Smooth muscle cell (in vitro differentiated cells): ENCODE results near the gene TXNDC5. TPM values are rescaled to one million over a fixed set of nuclear protein-coding genes. Genes with fewer than 3 reads are reported as not detected.

Experiments
- DNase-seq: peaks from one replicate; lab custom pipeline; 2025; ENCODE audit not compliant: unreplicated experiment; lab: John Stamatoyannopoulos, UW
- H2AFZ ChIP-seq: fragments of 200-600 bp; sonication (generic); 2 replicates; pipeline ENCODE4 v1.6.0; 2016; ENCODE audit warnings: antibody characterized with exemption, low read depth, mild to moderate bottlenecking
- H3F3A ChIP-seq: fragments of 200-600 bp; sonication (generic); 2 replicates; pipeline ENCODE4 v1.6.0; 2017; ENCODE audit warnings: antibody characterized with exemption, low read depth
- H3K27ac ChIP-seq: fragments of 200-600 bp; sonication (generic); 2 replicates; pipeline ENCODE4 v1.5.1; 2016; ENCODE audit warnings: low read depth, mild to moderate bottlenecking
- H3K27me3 ChIP-seq: fragments of 200-600 bp; sonication (generic); 2 replicates; pipeline ENCODE4 v1.6.1; 2016; ENCODE audit warnings: low read depth, mild to moderate bottlenecking
- H3K36me3 ChIP-seq: fragments of 200-600 bp; sonication (generic); 2 replicates; pipeline ENCODE4 v1.5.1; 2016; ENCODE audit warnings: low read depth
- H3K4me1 ChIP-seq: fragments of 200-600 bp; sonication (generic); 2 replicates; pipeline ENCODE4 v1.5.1; 2016; ENCODE audit warnings: low read depth
- H3K4me2 ChIP-seq: fragments of 200-600 bp; sonication (generic); 2 replicates; pipeline ENCODE4 v1.6.0; 2016; ENCODE audit warnings: mild to moderate bottlenecking
- H3K4me3 ChIP-seq: fragments of 200-600 bp; sonication (generic); 2 replicates; pipeline ENCODE4 v1.5.1; 2016; ENCODE audit warnings: mild to moderate bottlenecking
- H3K79me2 ChIP-seq: fragments of 200-600 bp; sonication (generic); 2 replicates; pipeline ENCODE4 v1.6.0; 2016; ENCODE audit warnings: low read depth, mild to moderate bottlenecking
- H3K9ac ChIP-seq: fragments of 200-600 bp; sonication (generic); 2 replicates; pipeline ENCODE4 v1.6.0; 2016; ENCODE audit warnings: low read depth
- H3K9me3 ChIP-seq: fragments of 200-600 bp; sonication (generic); replicated peaks from 2 replicates; pipeline ENCODE4 v1.5.1; 2016; ENCODE audit warnings: low read depth
- H4K20me1 ChIP-seq: fragments of 200-600 bp; sonication (generic); 2 replicates; pipeline ENCODE4 v1.6.0; 2016; ENCODE audit warnings: low read depth
- CTCF ChIP-seq: fragments of 200-600 bp; sonication (generic); IDR thresholded peaks from 2 replicates; pipeline ENCODE4 v1.5.1; 2017; ENCODE audit warnings: borderline replicate concordance, mild to moderate bottlenecking, antibody characterized with exemption; ENCODE audit not compliant: insufficient read depth, poor library complexity, severe bottlenecking
- WGBS: methylation state at CpG from one replicate; pipeline ENCODE4 v1.1.7; 2016; ENCODE audit warnings: low lambda C conversion rate; 5-methylcytosine and 5-hydroxymethylcytosine counted together
- polyA plus RNA-seq: library from polyadenylated mRNA; unstranded; fragments of >200 nt; fragmentation: Nextera tagmentation; extraction: Ambion mirVana; gene quantifications from 2 replicates; pipeline ENCODE4 v1.2.1, GENCODE V29; 2016
- total RNA-seq: library from RNA; depleted of rRNA; stranded (reverse); fragments of >200 nt; gene quantifications from 2 replicates; pipeline ENCODE4 v1.2.3, GENCODE V29; 2014

TXNDC5 gene
- total and polyA plus RNA-seq, 2 experiments from 2014 or later = 448 to 576 TPM

DNA sequence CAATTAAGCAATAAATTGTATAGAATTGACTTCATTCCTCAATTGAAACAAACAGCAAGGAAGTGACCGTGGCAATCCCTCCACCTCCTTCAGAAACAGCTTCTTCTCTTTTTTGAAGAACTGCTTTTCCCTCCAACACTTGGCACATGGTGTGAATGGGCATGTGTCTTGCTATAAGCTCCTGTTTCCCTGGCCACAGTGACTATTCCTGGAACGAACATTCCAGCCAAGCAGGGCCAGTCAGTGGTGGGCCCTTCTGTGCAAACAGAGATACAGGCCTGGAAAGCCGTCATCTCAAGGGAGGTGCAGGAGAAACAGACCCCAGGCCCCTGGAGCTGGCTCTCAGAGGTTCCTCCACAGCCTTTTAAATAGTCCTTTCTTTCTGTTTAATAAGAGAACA, 6.9 kb downstream of the TXNDC5 start:
- H4K20me1 ChIP-seq = peaks cover 99% of the 10 kb centered on the region
- H3K36me3 ChIP-seq = peaks cover 10% of the 10 kb centered on the region
- no peak overlapping the region for H3K4me2 ChIP-seq
- 96% methylated on average over 3 of the region's 3 CpGs for WGBS
- DNase-seq = no peak
- no peak overlapping the region for H3K9ac ChIP-seq
- H3K27ac ChIP-seq = no peak overlapping the region
- H3K27me3 ChIP-seq = no peaks in the 10 kb centered on the region
- no peak overlapping the region for H3K4me3 ChIP-seq
- no peak for TF ChIP-seq CTCF
- H2AFZ ChIP-seq = no peak overlapping the region
- peaks cover 9% of the 10 kb centered on the region for H3F3A ChIP-seq
- peaks cover 7% of the 10 kb centered on the region for H3K4me1 ChIP-seq
- no peaks in the 10 kb centered on the region for H3K9me3 ChIP-seq
- peaks cover 52% of the 10 kb centered on the region for H3K79me2 ChIP-seq

DNA sequence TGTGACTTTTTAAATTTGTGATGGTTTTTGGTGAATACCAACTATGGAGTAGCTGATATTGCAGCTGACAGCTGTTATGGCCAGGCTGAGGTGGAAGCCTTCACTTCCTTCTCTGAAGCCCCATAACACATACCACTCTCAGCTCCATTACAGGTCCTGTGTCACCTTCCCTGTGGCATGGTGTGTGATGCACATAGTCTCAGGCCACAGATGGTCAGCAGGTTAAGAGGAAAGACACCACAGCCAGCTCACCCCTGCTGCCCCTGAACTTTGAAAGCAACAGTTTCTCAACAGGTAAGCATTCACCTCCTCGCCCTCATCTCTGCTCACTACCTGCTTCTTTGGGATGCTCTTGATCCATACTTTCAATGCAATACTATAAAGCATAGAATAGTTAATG, 7.7 kb downstream of the TXNDC5 start:
- Histone ChIP-seq H3F3A (peaks cover 9% of the 10 kb centered on the region), H4K20me1 (peaks cover 99% of the 10 kb centered on the region), H3K36me3 (peaks cover 10% of the 10 kb centered on the region), H3K4me1 (peaks cover 7% of the 10 kb centered on the region), H3K9ac (no peak overlapping the region), H3K27me3 (no peaks in the 10 kb centered on the region), H3K27ac (no peak overlapping the region), H3K4me3 (no peak overlapping the region), H3K4me2 (no peak overlapping the region), H3K9me3 (no peaks in the 10 kb centered on the region), H2AFZ (no peak overlapping the region), H3K79me2 (peaks cover 44% of the 10 kb centered on the region)
- no peak for TF ChIP-seq CTCF
- WGBS = 100% methylated on average over 1 of the region's 1 CpG
- no peak for DNase-seq

GRCh38 chr6:7902221-7902620, 8.4 kb downstream of the TXNDC5 start:
- no peak overlapping the region for H2AFZ ChIP-seq
- H3K27ac ChIP-seq = no peak overlapping the region
- no peak overlapping the region for H3K9ac ChIP-seq
- TF ChIP-seq CTCF = no peak
- no peak for DNase-seq
- H4K20me1 ChIP-seq = peaks cover 99% of the 10 kb centered on the region
- H3K4me1 ChIP-seq = peaks cover 7% of the 10 kb centered on the region
- H3F3A ChIP-seq = peaks cover 9% of the 10 kb centered on the region
- H3K9me3 ChIP-seq = no peaks in the 10 kb centered on the region
- no peak overlapping the region for H3K4me3 ChIP-seq
- peaks cover 40% of the 10 kb centered on the region for H3K79me2 ChIP-seq
- no peaks in the 10 kb centered on the region for H3K27me3 ChIP-seq
- peaks cover 10% of the 10 kb centered on the region for H3K36me3 ChIP-seq
- H3K4me2 ChIP-seq = no peak overlapping the region
- WGBS = 94% methylated on average over 8 of the region's 8 CpGs

DNA sequence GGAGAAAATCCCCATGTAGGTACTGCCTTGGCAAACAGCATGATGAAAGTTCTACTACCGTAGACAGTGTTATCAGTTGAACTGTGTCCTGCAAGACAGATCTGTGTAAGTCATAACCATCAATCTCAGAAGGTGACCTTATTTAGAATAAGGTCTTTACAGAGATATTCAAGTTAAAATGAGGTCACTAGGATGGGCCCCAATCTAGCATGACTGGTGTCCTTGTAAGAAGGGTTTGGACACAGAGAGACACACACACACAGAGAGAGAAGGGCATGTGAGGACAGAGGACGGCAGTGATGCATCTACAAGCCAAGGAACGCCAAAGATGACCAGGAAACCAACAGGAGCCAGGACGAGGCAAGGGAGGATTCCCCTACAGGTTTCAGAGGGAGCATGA, 8.8 kb downstream of the TXNDC5 start:
- peaks cover 13% of the 10 kb centered on the region for H3K36me3 ChIP-seq
- no peaks in the 10 kb centered on the region for H3K9me3 ChIP-seq

More for the DNA sequence above, 8.8 kb downstream of the TXNDC5 start:
- peaks cover 7% of the 10 kb centered on the region for H3K4me1 ChIP-seq
- H3K4me2 ChIP-seq = no peak overlapping the region
- H3K79me2 ChIP-seq = peaks cover 36% of the 10 kb centered on the region
- H4K20me1 ChIP-seq = peaks cover 99% of the 10 kb centered on the region
- DNase-seq = no peak
- no peak overlapping the region for H2AFZ ChIP-seq
- no peak overlapping the region for H3K9ac ChIP-seq
- no peak for TF ChIP-seq CTCF
- no peaks in the 10 kb centered on the region for H3K27me3 ChIP-seq
- H3F3A ChIP-seq = peaks cover 9% of the 10 kb centered on the region
- WGBS = 95% methylated on average over 4 of the region's 4 CpGs
- H3K27ac ChIP-seq = no peak overlapping the region
- H3K4me3 ChIP-seq = no peak overlapping the region
